GM18507 (cell line): Measurements from ENCODE around the gene ASIC2.

ENCODE experiments used
- DNase-seq: peaks from one replicate; pipeline ENCODE4 v3.0.0; 2011; ENCODE audit warnings: low read depth; ENCODE audit not compliant: insufficient read length; ENCODE audit errors: extremely low spot score
- FAIRE-seq: peaks from 2 replicates; lab custom pipeline; 2011; peaks lifted over from hg19 to GRCh38; lab: Jason Lieb, UNC

Gene ASIC2

DNA sequence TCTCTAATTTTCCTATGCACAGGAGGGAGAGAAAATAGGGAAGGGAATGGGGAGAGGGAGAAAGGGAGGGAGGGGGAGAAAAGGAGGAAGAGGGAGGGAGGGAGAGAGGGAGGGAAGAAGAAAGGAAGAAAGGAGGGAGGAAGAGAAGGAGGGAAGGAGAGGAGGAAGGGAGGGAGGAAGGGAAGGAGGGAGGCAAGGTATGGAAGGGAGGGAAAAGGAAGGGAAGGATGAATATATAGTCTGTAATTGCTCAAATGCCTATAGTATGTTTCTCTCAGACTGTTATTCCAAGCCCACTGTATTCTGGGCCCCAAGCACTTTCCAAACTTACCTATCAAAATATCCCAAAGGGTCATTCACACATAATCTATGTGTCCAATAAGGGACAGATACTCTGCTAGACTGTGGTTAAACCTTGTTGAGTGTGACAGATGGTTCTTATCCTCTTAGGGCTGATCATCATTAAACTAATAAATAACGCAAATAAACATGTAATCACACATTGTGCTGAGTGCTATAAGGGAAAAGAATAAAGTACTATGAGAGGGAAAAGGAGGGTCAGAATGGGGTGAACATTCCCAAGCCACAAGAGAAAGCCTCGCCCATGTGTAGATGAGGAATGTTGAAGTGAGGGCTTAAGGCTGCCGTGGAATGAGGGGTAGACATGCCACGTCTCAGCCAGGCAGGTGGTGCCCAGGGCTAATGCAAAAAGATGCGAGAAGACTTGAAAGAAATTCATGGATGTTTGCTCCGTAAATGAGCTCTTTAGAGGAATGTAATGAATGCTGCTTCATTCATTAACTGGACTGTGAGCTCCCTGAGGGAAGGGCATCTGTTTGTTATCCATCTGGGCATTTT, 30.6 kb downstream of the ASIC2 start:
- DNase-seq: no peak
- no peak for FAIRE-seq

DNA sequence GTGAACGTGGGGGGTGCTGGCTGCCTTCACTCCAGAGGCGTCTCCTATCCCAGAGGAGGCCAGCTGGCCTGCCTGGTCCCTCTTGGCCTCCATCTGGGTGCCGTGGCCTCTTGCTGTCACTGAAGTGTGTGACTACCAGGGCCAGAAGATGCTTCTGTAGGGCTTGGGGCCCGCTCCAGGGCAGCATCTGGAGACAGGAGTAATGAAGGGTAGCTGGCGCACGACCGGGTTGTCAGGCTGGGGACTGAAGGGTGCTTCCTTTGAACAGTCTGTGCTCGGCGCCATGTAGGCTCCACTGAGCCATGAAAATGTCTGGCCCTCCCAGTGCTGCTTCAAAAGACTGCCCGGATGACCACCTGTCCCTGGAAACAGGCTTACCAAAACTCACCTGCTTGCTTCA, 31.3 kb downstream of the ASIC2 start:
- no peak for FAIRE-seq

DNA sequence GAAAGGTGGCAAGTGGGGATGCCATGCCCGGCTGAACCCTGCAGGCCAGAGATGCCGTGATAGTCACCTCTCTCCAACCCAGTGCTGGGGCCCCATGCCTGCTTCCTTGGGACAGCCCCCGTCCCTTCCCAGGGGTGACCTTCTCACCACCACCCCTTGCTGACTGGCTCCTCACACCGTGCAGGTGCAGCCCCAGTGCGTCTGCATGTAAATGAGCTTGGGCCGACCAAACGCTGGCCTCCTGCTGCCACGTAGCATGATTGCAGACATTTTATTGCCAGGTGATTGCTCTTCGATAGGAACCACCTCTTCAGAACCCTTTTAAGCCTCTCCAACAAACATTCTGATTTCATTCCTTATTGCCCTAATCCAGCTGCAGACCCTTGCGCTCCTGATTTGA, 32.5 kb downstream of the ASIC2 start:
- no peak for FAIRE-seq
- no peak for DNase-seq

More for the DNA sequence above, 31.3 kb downstream of the ASIC2 start:
- DNase-seq: no peak

DNA sequence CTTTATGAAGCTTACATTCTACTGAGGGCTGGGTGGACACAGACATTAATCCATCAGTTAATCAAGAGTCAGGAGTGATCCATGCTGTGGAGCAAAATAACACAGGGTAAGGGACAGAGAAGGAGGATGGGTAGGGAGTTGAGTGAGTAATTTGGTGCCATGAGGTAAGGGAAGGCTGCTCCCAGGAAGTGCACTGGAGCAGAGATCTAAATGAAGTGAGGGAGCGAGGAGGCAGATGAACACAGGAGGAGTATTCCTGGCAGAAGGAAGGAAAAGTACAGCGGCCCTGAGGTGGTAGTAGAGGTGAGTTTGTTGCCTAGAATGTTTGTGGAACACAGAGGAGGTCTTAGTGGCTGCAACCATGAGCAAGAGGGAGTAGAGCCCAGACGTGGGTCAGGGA, 34.8 kb downstream of the ASIC2 start:
- no peak for DNase-seq
- no peak for FAIRE-seq

DNA sequence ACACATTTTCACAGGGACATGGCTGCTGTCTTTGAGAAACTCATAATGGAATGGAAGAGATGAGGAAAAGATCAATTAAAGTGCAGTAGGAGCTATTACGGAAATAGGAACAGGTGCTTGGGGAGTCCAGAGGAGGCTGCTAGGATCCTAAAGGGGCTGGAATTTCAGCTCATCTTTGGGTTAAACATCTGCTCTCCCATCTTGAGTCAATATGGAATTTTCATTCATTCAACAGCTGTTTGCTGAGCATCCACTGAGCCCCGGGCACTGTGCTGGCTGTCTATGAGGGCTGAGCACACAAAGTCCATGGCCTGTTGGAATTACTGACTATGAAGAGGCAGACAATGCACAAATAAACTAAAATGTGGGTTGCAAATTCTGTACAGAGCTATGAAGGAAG, 47.9 kb downstream of the ASIC2 start:
- DNase-seq (no peak), FAIRE-seq (no peak)

GRCh38 chr17:33243732-33244131, 49.4 kb downstream of the ASIC2 start:
- FAIRE-seq (no peak), DNase-seq (no peak)

DNA sequence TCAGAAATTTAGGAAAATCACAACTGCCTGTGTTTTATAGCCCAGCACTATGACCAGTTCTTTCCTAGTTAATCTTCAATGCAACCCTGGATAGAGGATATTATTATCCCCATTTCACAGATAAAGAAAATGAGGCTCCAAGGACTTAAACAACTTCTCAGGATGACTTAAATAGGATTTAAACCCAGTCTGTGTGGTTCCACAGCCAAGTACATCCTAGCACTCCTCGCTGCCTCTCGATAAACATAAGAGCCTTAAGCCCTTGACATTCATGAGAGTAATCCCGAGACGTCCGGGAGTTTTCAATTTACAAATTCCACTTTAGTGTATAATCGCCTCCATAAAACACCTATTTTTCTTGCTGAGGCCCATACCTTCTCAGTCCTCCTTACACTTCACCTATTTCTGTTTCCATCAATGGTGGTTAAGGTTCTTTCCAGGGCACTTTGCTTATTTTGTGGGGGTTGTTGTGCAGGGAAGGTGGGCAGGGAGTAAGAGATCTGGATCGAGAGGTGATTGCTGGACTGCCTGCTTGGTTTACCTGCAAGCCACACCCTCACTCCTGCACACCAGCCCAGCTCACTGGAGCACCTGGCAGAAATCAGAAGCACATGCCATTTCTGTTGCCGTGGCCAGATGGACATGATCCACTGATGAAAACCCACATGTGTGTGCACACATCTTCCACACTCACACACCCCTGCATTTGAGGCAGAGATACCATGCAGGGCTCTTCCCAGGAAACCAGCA, 50.5 kb downstream of the ASIC2 start:
- FAIRE-seq (no peak), DNase-seq (no peak)

- no peak for DNase-seq
- FAIRE-seq: no peak
These were observed 51.7 kb downstream of the ASIC2 start for GRCh38 chr17:33241390-33241789.

GRCh38 chr17:33240362-33240761, 52.7 kb downstream of the ASIC2 start:
- FAIRE-seq (no peak), DNase-seq (no peak)

DNA sequence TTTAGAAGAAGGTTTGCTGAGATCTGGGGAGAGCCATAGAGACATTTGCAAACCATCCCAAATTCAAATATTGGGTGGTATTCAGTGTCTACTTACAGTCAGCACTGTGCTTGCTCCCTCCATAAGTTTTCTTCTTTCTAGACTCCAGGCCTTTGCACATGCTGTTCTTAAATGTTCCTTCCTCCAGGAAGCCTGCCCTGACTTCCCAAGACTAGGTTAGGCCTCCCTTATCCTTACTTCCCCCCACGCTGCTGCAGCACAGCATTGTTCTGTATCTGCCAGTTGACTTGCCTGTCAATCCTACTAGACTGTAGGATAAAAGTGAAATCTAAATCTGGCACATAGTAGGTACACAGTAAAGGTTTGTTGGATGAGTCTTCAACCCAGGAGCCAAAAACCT, 53.4 kb downstream of the ASIC2 start:
- FAIRE-seq: no peak
- DNase-seq: no peak

DNA sequence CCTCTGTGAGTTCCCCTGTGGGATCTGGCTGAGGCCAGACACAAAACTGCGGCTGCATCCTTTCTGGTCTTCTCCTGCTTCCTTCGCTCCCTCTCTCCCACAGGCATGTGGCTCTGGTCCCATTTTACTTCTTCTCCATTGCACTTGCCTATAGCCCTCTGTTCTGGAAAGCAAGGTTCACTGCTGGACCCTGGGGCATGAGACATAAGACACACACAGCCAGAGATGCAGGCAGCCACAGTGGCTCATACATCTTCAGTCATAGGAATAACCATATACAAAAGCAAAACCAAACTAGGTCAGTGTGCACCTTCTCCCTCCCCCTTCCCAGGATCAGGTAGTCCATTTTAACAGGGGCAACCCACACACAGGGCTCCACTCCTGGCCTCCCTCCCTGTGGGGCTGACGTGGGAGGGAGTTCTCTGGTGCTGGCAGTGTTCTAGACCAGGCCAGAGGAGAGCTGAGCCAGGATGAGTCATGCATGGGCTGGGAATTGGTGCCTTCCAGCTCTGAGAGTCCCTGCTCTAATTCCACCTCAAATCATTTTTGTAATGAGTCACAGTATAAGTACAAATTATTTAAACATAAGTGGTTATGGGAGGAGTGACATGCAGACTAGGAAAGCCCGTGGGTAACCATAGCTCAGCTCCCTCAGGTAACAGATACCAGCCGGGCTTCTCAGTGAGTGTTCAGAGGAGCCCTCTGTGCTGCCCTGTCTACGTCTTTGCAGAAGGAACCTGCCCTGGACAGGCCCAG, 58.0 kb downstream of the ASIC2 start:
- FAIRE-seq: no peak
- no peak for DNase-seq

GRCh38 chr17:33234233-33234632, 58.9 kb downstream of the ASIC2 start:
- no peak for FAIRE-seq
- DNase-seq: no peak

DNA sequence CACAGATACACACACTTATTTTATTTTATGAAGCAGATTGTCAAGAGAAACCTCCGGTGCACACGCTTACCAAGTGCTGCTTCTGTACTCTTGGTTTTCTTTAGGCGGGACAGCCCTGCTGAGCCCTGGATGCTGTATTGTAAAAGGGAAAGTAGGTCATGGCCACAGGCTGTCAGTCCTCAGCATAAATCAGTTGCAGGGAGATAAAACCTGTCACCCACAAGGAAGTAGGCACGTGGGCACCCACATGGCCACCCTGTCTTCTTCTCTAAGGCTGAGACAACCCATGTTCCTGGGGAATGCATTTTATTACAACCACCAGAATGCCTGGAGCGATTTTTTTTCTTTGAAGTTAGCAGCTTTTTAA, 59.3 kb downstream of the ASIC2 start:
- FAIRE-seq (no peak), DNase-seq (no peak)

GRCh38 chr17:33229499-33229898, 63.6 kb downstream of the ASIC2 start:
- DNase-seq: no peak
- FAIRE-seq: no peak

DNA sequence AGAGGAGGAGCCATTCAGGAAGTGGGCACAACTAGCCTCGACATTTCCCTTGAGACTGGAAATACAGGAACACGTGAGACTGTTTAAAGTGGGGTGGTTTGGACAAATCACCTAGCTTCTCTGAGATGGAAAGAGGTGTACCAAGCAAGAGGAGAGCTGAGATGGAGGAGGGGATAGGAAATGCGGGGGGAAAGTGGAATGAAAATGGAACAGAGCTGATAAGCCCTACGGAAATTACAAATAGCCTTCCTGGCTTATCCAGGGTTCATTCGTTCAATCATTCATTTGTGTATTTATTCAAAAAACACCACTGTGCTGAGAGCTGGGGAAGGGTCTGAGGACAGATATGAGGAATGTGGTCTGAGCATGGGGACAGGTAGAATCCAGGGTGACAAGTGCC, 64.1 kb downstream of the ASIC2 start:
- DNase-seq: no peak
- no peak for FAIRE-seq

DNA sequence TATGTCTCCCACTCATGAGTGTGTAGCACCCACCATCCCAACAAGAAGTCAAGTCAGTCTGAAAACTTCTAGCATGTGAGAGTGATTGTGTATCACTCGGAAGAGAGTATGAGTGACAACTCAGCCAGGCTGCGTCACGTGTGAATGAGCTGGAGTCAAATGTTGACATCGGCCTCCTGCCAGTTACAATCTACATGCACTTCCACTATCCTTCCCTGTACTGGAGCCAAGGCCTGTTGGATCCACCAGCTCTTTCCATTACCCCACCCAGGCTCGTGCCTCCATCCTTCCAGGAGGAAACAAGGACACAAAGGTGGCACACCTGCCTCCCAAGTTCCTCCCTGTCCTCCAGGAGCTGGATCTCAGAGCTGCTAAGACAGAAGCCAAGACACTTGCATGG, 64.5 kb downstream of the ASIC2 start:
- FAIRE-seq: no peak
- DNase-seq: no peak

DNA sequence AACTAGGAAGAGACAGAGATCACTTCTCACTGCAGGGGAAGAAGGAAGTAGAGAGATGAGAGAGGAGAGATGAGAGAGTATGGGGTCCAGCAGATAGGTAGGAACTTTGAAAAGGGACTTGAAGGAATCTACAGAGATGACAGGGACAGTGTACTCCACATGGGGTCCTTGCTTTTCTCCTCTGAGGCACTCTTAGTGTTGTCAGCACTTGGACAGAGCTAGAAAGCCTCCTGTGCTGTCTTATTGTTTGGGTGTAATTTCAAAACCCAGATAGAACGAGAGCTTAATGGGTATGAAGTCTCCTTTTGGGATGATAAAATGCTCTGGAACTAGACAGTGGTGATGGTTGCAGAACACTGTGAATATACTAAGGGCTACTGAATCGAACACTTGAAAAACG, 65.2 kb downstream of the ASIC2 start:
- DNase-seq (no peak), FAIRE-seq (no peak)

GRCh38 chr17:33225994-33226393, 67.1 kb downstream of the ASIC2 start:
- no peak for DNase-seq
- FAIRE-seq: no peak

- DNase-seq (no peak), FAIRE-seq (no peak)
These were observed 67.6 kb downstream of the ASIC2 start for GRCh38 chr17:33225509-33225908.

DNA sequence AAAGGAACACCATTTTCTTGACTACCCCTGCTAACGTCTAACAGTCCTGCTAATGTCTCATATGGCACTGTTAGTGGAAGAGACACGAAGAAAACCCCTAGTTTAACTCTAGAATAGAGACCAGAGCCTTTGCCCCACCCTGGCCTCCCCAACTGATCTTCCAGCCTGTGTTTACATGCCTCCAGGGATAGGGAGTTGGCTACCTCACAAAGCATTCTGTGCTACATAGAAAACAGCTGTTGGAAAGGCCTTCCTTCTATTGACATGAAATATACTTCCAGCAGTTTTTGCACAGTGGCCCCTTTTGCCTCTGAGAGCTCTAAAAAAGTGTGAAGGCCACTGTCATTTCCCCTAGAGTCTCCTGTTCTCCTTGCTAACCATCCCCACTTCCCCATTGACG, 73.1 kb downstream of the ASIC2 start:
- no peak for FAIRE-seq
- DNase-seq: no peak
